A549 (cell line): Measurements from ENCODE around the gene ZNF618. TPM values are rescaled to one million over a fixed set of nuclear protein-coding genes. Genes with fewer than 3 reads are reported as not detected.
"Not testable (repeated sequence)": the region's sequence is repeated elsewhere in the genome, so short reads cannot be mapped to it uniquely, and the experiment has no call there.

Experiments
- ATAC-seq, 2 experiments: fragments of 200-7000 bp in 1 of 2; fragments of >200 bp in 1 of 2; cut with Nextera tagmentation in 1 of 2; cut with Tn5 transposase in 1 of 2; 3 replicates each; pipeline versions ENCODE4 v1.8.0 to v1.9.1; 2018 to 2020; ENCODE audit warnings: mild to moderate bottlenecking in 1 of 2, moderate library complexity in 1 of 2
- CTCF ChIA-PET: fragments of 300-600 bp; sonication (Branson Sonifier 250); formaldehyde crosslinking; extraction: SDS; loops from one replicate; lab custom pipeline; 2021; ENCODE audit warnings: antibody characterized with exemption, inconsistent platforms; lab: Yijun Ruan, JAX
- POLR2A ChIA-PET: fragments of 350-600 bp; formaldehyde crosslinking; extraction: SDS; loops from one replicate; lab custom pipeline; 2021; ENCODE audit warnings: antibody characterized with exemption, inconsistent platforms; lab: Yijun Ruan, JAX
- DNase-seq, 2 experiments: peaks; one replicate each; pipeline versions ENCODE4 v3.0.0 to v3.0.0-alpha.2; 2011 to 2016; ENCODE audit warnings: low read depth in 1 of 2, low spot score in 1 of 2
- FAIRE-seq: peaks from 2 replicates; lab custom pipeline; 2011; peaks lifted over from hg19 to GRCh38; lab: Jason Lieb, UNC
- H3K27ac ChIP-seq, 2 experiments: fragments of >200 bp; sonication (Bioruptor Twin); formaldehyde crosslinking; 3 replicates each; pipeline ENCODE4 v1.5.1; 2016 to 2017
- H3K4me1 ChIP-seq: fragments of >200 bp; sonication (Bioruptor Twin); formaldehyde crosslinking; 3 replicates; pipeline ENCODE4 v1.6.1; 2016
- H3K4me2 ChIP-seq: fragments of >200 bp; sonication (Bioruptor Twin); formaldehyde crosslinking; 3 replicates; pipeline ENCODE4 v1.6.1; 2016
- H3K4me3 ChIP-seq: fragments of >200 bp; sonication (Bioruptor Twin); formaldehyde crosslinking; 3 replicates; pipeline ENCODE4 v1.5.1; 2016
- H3K9me3 ChIP-seq: fragments of >200 bp; sonication (Bioruptor Twin); formaldehyde crosslinking; 3 replicates; pipeline ENCODE4 v1.6.1; 2016
- CBX8 ChIP-seq: fragments of 200-600 bp; sonication (generic); IDR thresholded peaks from 2 replicates; pipeline ENCODE4 v1.6.1; 2016
- CEBPB ChIP-seq, 2 experiments: fragments of >200 bp in 1 of 2; sonication (Bioruptor Twin) in 1 of 2; formaldehyde crosslinking in 1 of 2; IDR thresholded peaks; 2 replicates each; pipeline ENCODE4 v1.6.1; 2012 to 2016
- CHD2 ChIP-seq: fragments of 150-350 bp; IDR thresholded peaks from 2 replicates; pipeline ENCODE4 v1.6.1; 2014; ENCODE audit warnings: low read length; ENCODE audit not compliant: partially characterized antibody
- FOSB ChIP-seq: fragments of 250-450 bp; sonication (Bioruptor Pico); IDR thresholded peaks from 2 replicates; pipeline ENCODE4 v1.5.0; 2020; ENCODE audit warnings: mild to moderate bottlenecking, moderate library complexity
- HOXB13 ChIP-seq: fragments of 250-450 bp; sonication (Bioruptor Pico); IDR thresholded peaks from 2 replicates; pipeline ENCODE4 v1.5.0; 2020; ENCODE audit warnings: low read depth, mild to moderate bottlenecking, moderate library complexity
- JUN ChIP-seq, 2 experiments: fragments of >200 bp; sonication (Bioruptor Twin); formaldehyde crosslinking; IDR thresholded peaks; 2 replicates in 1 of 2; 3 replicates in 1 of 2; pipeline ENCODE4 v1.6.1; 2016 to 2017
- JUNB ChIP-seq: fragments of >200 bp; sonication (Bioruptor Twin); formaldehyde crosslinking; IDR thresholded peaks from 2 replicates; pipeline ENCODE4 v1.6.1; 2016
- MAFK ChIP-seq: fragments of 450-650 bp; IDR thresholded peaks from 2 replicates; pipeline ENCODE4 v1.6.1; 2014; ENCODE audit not compliant: partially characterized antibody
- MYC ChIP-seq: IDR thresholded peaks from 2 replicates; pipeline ENCODE4 v1.6.1; 2012; ENCODE audit warnings: mild to moderate bottlenecking, inconsistent platforms, low read length, improper control_type of control experiment, borderline replicate concordance
- NPAS2 ChIP-seq: fragments of 250-450 bp; sonication (Bioruptor Pico); IDR thresholded peaks from 2 replicates; pipeline ENCODE4 v1.8.0; 2022; ENCODE audit warnings: mild to moderate bottlenecking, moderate library complexity, borderline replicate concordance
- NR3C1 ChIP-seq: fragments of >200 bp; sonication (Bioruptor Twin); formaldehyde crosslinking; IDR thresholded peaks from 3 replicates; pipeline ENCODE4 v1.6.1; 2017
- PHF8 ChIP-seq: fragments of 200-600 bp; sonication (generic); IDR thresholded peaks from 2 replicates; pipeline ENCODE4 v1.6.1; 2016; ENCODE audit warnings: low read depth, mild to moderate bottlenecking, antibody characterized with exemption, moderate library complexity, borderline replicate concordance
- POLR2AphosphoS2 ChIP-seq: conservative IDR thresholded peaks from 2 replicates; pipeline ENCODE4 v1.6.1; 2012; ENCODE audit warnings: low read length, improper control_type of control experiment, inconsistent platforms
- RNF2 ChIP-seq: fragments of 200-600 bp; sonication (generic); IDR thresholded peaks from 2 replicates; pipeline ENCODE4 v1.6.1; 2016; ENCODE audit warnings: low read depth, mild to moderate bottlenecking, antibody characterized with exemption, moderate library complexity, borderline replicate concordance
- SMC3 ChIP-seq: fragments of >200 bp; sonication (Bioruptor Twin); formaldehyde crosslinking; IDR thresholded peaks from 3 replicates; pipeline ENCODE4 v1.6.1; 2018; ENCODE audit warnings: inconsistent platforms
- SREBF2 ChIP-seq: fragments of 450-650 bp; IDR thresholded peaks from 2 replicates; pipeline ENCODE4 v1.6.1; 2014; ENCODE audit warnings: mild to moderate bottlenecking, moderate library complexity
- TFCP2L1 ChIP-seq: fragments of 250-450 bp; sonication (Bioruptor Pico); IDR thresholded peaks from 2 replicates; pipeline ENCODE4 v1.5.0; 2021; ENCODE audit warnings: mild to moderate bottlenecking
- ZFP36 ChIP-seq: fragments of 450-650 bp; IDR thresholded peaks from 2 replicates; pipeline ENCODE4 v1.6.1; 2014; ENCODE audit warnings: borderline replicate concordance; ENCODE audit not compliant: partially characterized antibody
- WGBS: methylation state at CpG from one replicate; pipeline ENCODE4 v1.1.6; 2017; ENCODE audit errors: missing lambda C conversion rate; 5-methylcytosine and 5-hydroxymethylcytosine counted together
- polyA plus RNA-seq, 4 experiments: library from polyadenylated mRNA; depleted of rRNA in 3 of 4; stranded (reverse); fragments of >200 nt; fragmentation: RNase III in 1 of 4; extraction: RNeasy Plus Mini Kit Qiagen cat#74134 plus additional on column Dnase treatment in 1 of 4; gene quantifications; 2 replicates in 3 of 4; 3 replicates in 1 of 4; pipeline ENCODE4 v1.2.3, GENCODE V29; 2011 to 2017
- TF ChIP-seq, protein P1 (sequence below): fragments of >200 bp; sonication (Bioruptor Twin); formaldehyde crosslinking; IDR thresholded peaks from 2 replicates; pipeline ENCODE4 v1.6.1; 2016
- TF ChIP-seq, protein P2 (sequence below): fragments of 150-350 bp; IDR thresholded peaks from 2 replicates; pipeline ENCODE4 v1.6.1; 2014; ENCODE audit warnings: low read depth, mild to moderate bottlenecking, low read length

Gene ZNF618
- polyA plus RNA-seq, 2 of the 4 experiments (the other 2 are of a cell fraction) = 9.0 to 10.0 TPM

DNA sequence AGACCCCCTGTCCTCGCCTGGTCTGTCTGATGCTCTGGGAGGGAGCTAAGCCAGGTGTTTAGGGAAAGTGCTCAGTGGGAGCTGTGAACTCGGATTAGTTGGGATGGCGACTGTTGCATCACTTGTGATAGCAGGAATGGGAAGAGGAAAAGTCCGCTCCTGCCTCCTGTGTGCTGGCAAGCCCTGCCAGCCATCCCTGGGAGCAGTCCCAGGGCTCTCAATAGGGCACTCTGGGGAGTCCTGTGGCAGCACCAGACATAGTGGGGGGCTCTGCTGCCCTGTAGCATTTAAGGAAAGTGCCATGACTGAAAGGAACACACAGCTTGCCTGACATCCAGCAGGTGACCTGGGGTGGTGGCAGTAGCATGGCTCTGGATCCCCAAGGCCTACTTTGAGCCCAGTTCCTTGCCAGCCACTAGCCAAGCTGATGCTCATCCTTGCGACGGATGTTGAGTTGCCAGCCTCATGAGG, 120.5 kb downstream of the ZNF618 start:
- CTCF ChIA-PET = interaction anchor here (1.2 to 2.1 kb wide), 2 partner anchors 36 to 314 kb away, joined by 3 to 5 read pairs; no protein-coding TSS in a partner anchor
- POLR2A ChIA-PET = no interaction called here
- no peak for FAIRE-seq
- Histone ChIP-seq H3K27ac (no peak overlapping the region), H3K4me2 (no peak overlapping the region), H3K4me1 (no peaks in the 10 kb centered on the region), H3K9me3 (no peaks in the 10 kb centered on the region), H3K4me3 (no peak overlapping the region)
- 90% methylated on average over 6 of the region's 6 CpGs for WGBS
- no peak for DNase-seq
- ATAC-seq = no peak
- TF ChIP-seq JUNB (no peak), MYC (no peak), CBX8 (no peak), JUN (IDR thresholded peaks at IDR 0.05) (no peak), POLR2AphosphoS2 (no peak), ZFP36 (no peak), CEBPB (IDR thresholded peaks at IDR 0.05) (no peak), HOXB13 (no peak), FOSB (no peak), NPAS2 (CRISPR knock-in tag) (no peak)

DNA sequence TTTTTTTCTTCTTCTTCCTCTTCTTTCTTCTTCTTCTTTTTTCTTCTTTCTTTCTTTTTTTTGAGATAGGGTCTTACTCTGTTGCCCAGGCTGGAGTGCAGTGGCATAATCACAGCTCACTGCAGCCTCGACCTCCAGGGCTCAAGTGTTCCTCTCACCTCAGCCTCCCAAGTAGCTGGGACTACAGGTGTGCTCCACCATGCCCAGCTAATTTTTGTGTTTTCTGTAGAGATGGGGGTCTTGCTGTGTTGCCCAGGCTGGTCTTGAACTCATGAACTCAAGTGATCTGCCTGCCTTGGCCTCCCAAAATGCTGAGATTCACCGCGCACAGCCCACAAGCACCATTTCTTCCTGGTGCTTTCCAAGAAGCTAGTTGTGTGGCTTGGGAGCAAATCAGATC, 121.0 kb downstream of the ZNF618 start:
- H3K9me3 ChIP-seq, FAIRE-seq, DNase-seq, POLR2A ChIA-PET, H3K4me1 ChIP-seq, H3K27ac ChIP-seq, H3K4me3 ChIP-seq, ATAC-seq, H3K4me2 ChIP-seq: not testable (repeated sequence)
- CTCF ChIA-PET = interaction anchor here (0.9 to 2.1 kb wide), 3 partner anchors 36 to 315 kb away, joined by 3 to 5 read pairs (median 3); no protein-coding TSS in a partner anchor
- WGBS = 97% methylated on average over 3 of the region's 3 CpGs

DNA sequence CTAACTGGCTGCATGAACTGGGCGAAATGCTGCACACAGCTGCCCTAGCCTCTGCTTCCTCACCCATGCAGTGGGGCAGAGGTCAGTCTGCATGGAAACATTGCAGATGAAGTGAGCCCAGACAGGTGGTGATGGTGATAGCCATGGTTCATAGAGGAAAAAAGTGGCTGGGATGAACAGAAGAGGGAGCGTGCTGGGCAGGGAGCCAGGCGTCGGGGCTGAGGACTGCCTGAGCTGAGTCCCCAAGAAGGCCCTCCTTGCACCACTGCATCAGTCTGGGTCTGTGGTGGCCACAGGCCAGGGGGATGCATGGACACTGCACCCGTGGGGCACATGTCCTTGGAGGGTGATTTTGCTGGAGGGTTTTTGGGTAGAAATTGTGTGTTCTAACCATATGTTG, 121.5 kb downstream of the ZNF618 start:
- H3K9me3 ChIP-seq = no peaks in the 10 kb centered on the region
- no peak for FAIRE-seq
- no peak for TF ChIP-seq PHF8
- TF ChIP-seq, protein P1, sequence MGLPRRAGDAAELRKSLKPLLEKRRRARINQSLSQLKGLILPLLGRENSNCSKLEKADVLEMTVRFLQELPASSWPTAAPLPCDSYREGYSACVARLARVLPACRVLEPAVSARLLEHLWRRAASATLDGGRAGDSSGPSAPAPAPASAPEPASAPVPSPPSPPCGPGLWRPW = no peak
- TF ChIP-seq, all 56 proteins: peak for 0
- ChIA-PET POLR2A (no interaction called here), CTCF (interaction anchor here (0.9 to 1.2 kb wide), 2 partner anchors 35 to 190 kb away, joined by 3 read pairs; no protein-coding TSS in a partner anchor)
- WGBS = 86% methylated on average over 5 of the region's 5 CpGs
- no peak overlapping the region for H3K27ac ChIP-seq
- H3K4me1 ChIP-seq = no peaks in the 10 kb centered on the region
- no peak for ATAC-seq
- no peak for DNase-seq
- H3K4me3 ChIP-seq = no peak overlapping the region
- no peak overlapping the region for H3K4me2 ChIP-seq

DNA sequence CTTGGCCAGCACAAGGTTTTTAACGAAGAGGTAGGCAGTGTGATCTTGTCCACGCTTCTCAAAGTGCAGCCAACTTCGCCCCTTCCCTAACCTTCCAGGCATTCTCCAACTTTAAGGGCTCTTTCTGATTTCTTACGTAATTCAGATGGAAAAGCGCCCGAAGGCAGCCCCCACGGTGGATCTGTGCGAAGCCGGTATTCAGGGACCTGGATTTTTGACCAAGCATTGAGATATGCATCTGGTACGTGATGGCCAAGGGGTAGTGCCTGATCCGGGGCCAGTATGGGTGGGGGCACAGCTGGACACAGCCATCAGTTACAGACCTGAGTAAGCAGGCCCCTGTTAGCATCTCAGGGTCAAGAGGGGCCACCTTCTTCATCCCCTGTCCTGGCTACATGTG, 122.0 kb downstream of the ZNF618 start:
- no peaks in the 10 kb centered on the region for H3K9me3 ChIP-seq
- CTCF ChIA-PET = interaction anchor here (0.6 kb wide), 1 partner anchor 60 kb away, joined by 3 read pairs; no protein-coding TSS in a partner anchor
- no peaks in the 10 kb centered on the region for H3K4me1 ChIP-seq
- DNase-seq (no peak), FAIRE-seq (no peak), ATAC-seq (no peak)
- POLR2A ChIA-PET = no interaction called here
- no peak for TF ChIP-seq NPAS2 (CRISPR knock-in tag)
- TF ChIP-seq CHD2 = no peak
- TF ChIP-seq SMC3 = no peak
- TF ChIP-seq NR3C1 = no peak
- no peak for TF ChIP-seq POLR2AphosphoS2
- TF ChIP-seq, protein P2, sequence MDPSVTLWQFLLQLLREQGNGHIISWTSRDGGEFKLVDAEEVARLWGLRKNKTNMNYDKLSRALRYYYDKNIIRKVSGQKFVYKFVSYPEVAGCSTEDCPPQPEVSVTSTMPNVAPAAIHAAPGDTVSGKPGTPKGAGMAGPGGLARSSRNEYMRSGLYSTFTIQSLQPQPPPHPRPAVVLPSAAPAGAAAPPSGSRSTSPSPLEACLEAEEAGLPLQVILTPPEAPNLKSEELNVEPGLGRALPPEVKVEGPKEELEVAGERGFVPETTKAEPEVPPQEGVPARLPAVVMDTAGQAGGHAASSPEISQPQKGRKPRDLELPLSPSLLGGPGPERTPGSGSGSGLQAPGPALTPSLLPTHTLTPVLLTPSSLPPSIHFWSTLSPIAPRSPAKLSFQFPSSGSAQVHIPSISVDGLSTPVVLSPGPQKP = no peak
- TF ChIP-seq MAFK = no peak
- TF ChIP-seq RNF2 = no peak
- no peak for TF ChIP-seq TFCP2L1 (CRISPR knock-in tag)
- no peak for TF ChIP-seq SREBF2
- no peak for TF ChIP-seq HOXB13
- H3K4me2 ChIP-seq = no peak overlapping the region
- H3K27ac ChIP-seq = no peak overlapping the region
- H3K4me3 ChIP-seq = no peak overlapping the region
- 90% methylated on average over 11 of the region's 11 CpGs for WGBS
